SK-N-SH treated with all-trans-retinoic acid at 6 μM for 48 hours (cell line): ENCODE results near the gene SHCBP1L.

ENCODE experiments used
- ARNTL ChIP-seq: fragments of 450-650 bp; formaldehyde crosslinking; IDR thresholded peaks from 2 replicates; pipeline ENCODE4 v1.5.0; 2020; ENCODE audit warnings: low read depth, mild to moderate bottlenecking, moderate library complexity, borderline replicate concordance
- ESRRG ChIP-seq: fragments of 250-450 bp; sonication (Bioruptor Pico); IDR thresholded peaks from 2 replicates; pipeline ENCODE4 v1.6.1; 2021; ENCODE audit warnings: mild to moderate bottlenecking
- ISL1 ChIP-seq: fragments of 250-450 bp; sonication (Bioruptor Pico); IDR thresholded peaks from 2 replicates; pipeline ENCODE4 v2.1.2; 2022; ENCODE audit warnings: mild to moderate bottlenecking, moderate library complexity
- POU6F1 ChIP-seq: fragments of 250-450 bp; sonication (Bioruptor Pico); IDR thresholded peaks from 2 replicates; pipeline ENCODE4 v1.8.0; 2021; ENCODE audit warnings: low read depth, mild to moderate bottlenecking, moderate library complexity, borderline replicate concordance
- PPARA ChIP-seq: fragments of 250-450 bp; sonication (Bioruptor Pico); IDR thresholded peaks from 2 replicates; pipeline ENCODE4 v1.5.0; 2020; ENCODE audit warnings: mild to moderate bottlenecking, borderline replicate concordance
- RARB ChIP-seq: fragments of 250-450 bp; sonication (Bioruptor Pico); IDR thresholded peaks from 2 replicates; pipeline ENCODE4 v1.8.0; 2021; ENCODE audit warnings: mild to moderate bottlenecking, moderate library complexity
- TCF4 ChIP-seq: fragments of 250-450 bp; sonication (Bioruptor Pico); IDR thresholded peaks from 2 replicates; pipeline ENCODE4 v1.8.0; 2021; ENCODE audit warnings: mild to moderate bottlenecking, moderate library complexity, borderline replicate concordance
- ZFP3 ChIP-seq: fragments of 250-450 bp; sonication (Bioruptor Pico); IDR thresholded peaks from 2 replicates; pipeline ENCODE4 v1.5.0; 2020; ENCODE audit warnings: mild to moderate bottlenecking, moderate library complexity
- ZFP30 ChIP-seq: fragments of 450-650 bp; formaldehyde crosslinking; IDR thresholded peaks from 2 replicates; pipeline ENCODE4 v1.5.0; 2022; ENCODE audit warnings: mild to moderate bottlenecking, moderate library complexity
- ZNF70 ChIP-seq: fragments of 450-650 bp; formaldehyde crosslinking; IDR thresholded peaks from 2 replicates; pipeline ENCODE4 v1.5.0; 2020; ENCODE audit warnings: mild to moderate bottlenecking, moderate library complexity
- TF ChIP-seq, protein P1 (sequence below): fragments of 250-450 bp; sonication (Bioruptor Pico); IDR thresholded peaks from 2 replicates; pipeline ENCODE4 v1.8.0; 2020; ENCODE audit warnings: mild to moderate bottlenecking, moderate library complexity, borderline replicate concordance

- TF ChIP-seq TCF4 (CRISPR knock-in tag) (no peak), ARNTL (CRISPR knock-in tag) (no peak), PPARA (CRISPR knock-in tag) (no peak), ESRRG (no peak), ZFP30 (CRISPR knock-in tag) (no peak), RARB (no peak), POU6F1 (no peak), ZNF70 (CRISPR knock-in tag) (no peak), ISL1 (no peak), ZFP3 (CRISPR knock-in tag) (no peak)
- TF ChIP-seq, protein P1, sequence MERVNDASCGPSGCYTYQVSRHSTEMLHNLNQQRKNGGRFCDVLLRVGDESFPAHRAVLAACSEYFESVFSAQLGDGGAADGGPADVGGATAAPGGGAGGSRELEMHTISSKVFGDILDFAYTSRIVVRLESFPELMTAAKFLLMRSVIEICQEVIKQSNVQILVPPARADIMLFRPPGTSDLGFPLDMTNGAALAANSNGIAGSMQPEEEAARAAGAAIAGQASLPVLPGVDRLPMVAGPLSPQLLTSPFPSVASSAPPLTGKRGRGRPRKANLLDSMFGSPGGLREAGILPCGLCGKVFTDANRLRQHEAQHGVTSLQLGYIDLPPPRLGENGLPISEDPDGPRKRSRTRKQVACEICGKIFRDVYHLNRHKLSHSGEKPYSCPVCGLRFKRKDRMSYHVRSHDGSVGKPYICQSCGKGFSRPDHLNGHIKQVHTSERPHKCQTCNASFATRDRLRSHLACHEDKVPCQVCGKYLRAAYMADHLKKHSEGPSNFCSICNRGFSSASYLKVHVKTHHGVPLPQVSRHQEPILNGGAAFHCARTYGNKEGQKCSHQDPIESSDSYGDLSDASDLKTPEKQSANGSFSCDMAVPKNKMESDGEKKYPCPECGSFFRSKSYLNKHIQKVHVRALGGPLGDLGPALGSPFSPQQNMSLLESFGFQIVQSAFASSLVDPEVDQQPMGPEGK, result no peak
These were observed 63.0 kb downstream of the SHCBP1L start for GRCh38 chr1:182889997-182890396.
